Measurements from ENCODE around the gene POU2F2. TPM values are rescaled to one million over a fixed set of nuclear protein-coding genes. Genes with fewer than 3 reads are reported as not detected.

The POU2F2 gene
- polyA plus RNA-seq, 1 of the 3 experiments (the other 2 are of a cell fraction) = 0.49 TPM

DNA sequence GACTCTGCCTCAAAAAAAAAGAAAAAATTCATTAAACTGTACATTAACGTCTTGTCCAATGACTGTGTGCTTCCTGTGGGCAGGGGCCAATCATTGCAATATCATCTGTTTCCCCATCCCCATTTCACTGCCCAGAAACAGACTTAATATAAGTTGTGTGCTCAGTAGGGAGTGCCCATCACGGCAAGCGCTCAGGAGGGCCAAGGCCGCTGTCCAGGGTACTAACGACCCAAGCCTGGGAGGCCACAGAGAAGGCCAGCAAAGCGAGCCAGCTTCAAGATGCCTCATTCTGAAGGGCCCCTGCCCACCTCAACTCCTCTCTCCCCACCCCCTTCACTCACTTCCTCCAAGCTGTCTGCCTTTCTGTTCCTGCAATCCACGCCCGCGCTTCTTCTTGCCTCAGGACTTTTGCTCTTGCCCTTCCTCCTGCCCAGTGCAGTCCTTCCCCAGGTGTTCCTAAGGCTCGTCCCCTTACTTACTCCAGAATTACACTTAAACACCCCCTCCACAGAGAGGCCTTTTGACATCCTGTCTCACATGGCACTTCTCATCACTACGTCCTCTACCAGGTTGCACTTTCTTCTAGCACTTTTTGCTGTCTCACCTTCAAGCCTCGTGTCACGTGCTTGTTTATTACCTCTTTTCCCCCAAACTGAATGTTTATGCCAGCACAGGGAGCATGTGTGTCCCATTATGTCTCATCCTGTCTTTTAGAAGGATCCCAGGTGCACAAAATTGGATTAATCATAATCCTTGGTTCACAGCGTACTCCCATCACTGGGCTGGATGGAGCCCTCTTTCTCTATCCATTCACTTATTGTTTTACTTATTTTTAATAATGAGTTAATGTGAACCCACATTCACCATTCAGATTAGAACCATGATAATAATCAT is 11.3 kb upstream of the POU2F2 start:
- Histone ChIP-seq H3K36me3 (replicated peaks in 1 of 2; ENCODE audit: control insufficient read depth in 1 of 2, insufficient read depth in 2 of 2, low read length in 1 of 2) (no peaks in the 10 kb centered on the region), H3K4me2 (no peak overlapping the region), H4K20me1 (ENCODE audit: insufficient read depth) (no peaks in the 10 kb centered on the region), H2AFZ (ENCODE audit: low read depth) (no peak overlapping the region), H3K9me2 (no peaks in the 10 kb centered on the region), H3K9ac (no peak overlapping the region), H3F3A (replicated peaks; ENCODE audit: insufficient read depth) (no peaks in the 10 kb centered on the region), H3K9me3 (no peaks in the 10 kb centered on the region), H3K79me2 (ENCODE audit: insufficient read depth) (no peaks in the 10 kb centered on the region), H3K4me3 (ENCODE audit: low read depth in 2 of 2, low read length in 1 of 2) (no peak overlapping the region), H3K27me3 (ENCODE audit: insufficient read depth) (0 out of 2 replicates have a peak, but pooled peaks cover 6% of the 10 kb centered on the region), H3K4me1 (ENCODE audit: control insufficient read depth in 1 of 2, insufficient read depth in 2 of 2, low read depth in 1 of 2, low read length in 1 of 2) (peaks cover 0 to 16% of the 10 kb centered on the region in 2 experiments; a peak in 1 of 4 replicates), H3K27ac (ENCODE audit: low read depth in 2 of 2, low read length in 1 of 2) (peak overlapping the region in 1 of 2 experiments; percentile 47; a peak in 1 of 4 replicates)
- DNase-seq = no peak
- peak; percentile 13 for TF ChIP-seq CHD2 (IDR thresholded peaks at IDR 0.05; ENCODE audit: low read length, partially characterized antibody)
- TF ChIP-seq, protein P1, sequence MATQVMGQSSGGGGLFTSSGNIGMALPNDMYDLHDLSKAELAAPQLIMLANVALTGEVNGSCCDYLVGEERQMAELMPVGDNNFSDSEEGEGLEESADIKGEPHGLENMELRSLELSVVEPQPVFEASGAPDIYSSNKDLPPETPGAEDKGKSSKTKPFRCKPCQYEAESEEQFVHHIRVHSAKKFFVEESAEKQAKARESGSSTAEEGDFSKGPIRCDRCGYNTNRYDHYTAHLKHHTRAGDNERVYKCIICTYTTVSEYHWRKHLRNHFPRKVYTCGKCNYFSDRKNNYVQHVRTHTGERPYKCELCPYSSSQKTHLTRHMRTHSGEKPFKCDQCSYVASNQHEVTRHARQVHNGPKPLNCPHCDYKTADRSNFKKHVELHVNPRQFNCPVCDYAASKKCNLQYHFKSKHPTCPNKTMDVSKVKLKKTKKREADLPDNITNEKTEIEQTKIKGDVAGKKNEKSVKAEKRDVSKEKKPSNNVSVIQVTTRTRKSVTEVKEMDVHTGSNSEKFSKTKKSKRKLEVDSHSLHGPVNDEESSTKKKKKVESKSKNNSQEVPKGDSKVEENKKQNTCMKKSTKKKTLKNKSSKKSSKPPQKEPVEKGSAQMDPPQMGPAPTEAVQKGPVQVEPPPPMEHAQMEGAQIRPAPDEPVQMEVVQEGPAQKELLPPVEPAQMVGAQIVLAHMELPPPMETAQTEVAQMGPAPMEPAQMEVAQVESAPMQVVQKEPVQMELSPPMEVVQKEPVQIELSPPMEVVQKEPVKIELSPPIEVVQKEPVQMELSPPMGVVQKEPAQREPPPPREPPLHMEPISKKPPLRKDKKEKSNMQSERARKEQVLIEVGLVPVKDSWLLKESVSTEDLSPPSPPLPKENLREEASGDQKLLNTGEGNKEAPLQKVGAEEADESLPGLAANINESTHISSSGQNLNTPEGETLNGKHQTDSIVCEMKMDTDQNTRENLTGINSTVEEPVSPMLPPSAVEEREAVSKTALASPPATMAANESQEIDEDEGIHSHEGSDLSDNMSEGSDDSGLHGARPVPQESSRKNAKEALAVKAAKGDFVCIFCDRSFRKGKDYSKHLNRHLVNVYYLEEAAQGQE (IDR thresholded peaks at IDR 0.05; ENCODE audit: low read depth, low read length) = peak; percentile 97
- TF ChIP-seq SIN3A (IDR thresholded peaks at IDR 0.05; ENCODE audit: borderline replicate concordance, low read depth, low read length) = no peak
- peak in 1 of 2 experiments; percentile 42; a peak in 1 of 4 replicates for TF ChIP-seq EP300 (IDR thresholded peaks at IDR 0.05; ENCODE audit: borderline replicate concordance in 1 of 2, low read depth in 1 of 2, low read length in 1 of 2)
- CTCF ChIA-PET = interaction anchor here (0.7 to 4.1 kb wide), 5 partner anchors 11 to 41 kb away, joined by 3 to 22 read pairs (median 5); partner anchors contain the start of gene POU2F2
- WGBS (ENCODE audit: low lambda C conversion rate) = 62% methylated on average over 14 of the region's 14 CpGs
- POLR2A ChIA-PET = interaction anchor here (1.2 kb wide), 1 partner anchor 73 kb away, joined by 4 read pairs; the partner anchor contains the start of gene GRIK5

DNA sequence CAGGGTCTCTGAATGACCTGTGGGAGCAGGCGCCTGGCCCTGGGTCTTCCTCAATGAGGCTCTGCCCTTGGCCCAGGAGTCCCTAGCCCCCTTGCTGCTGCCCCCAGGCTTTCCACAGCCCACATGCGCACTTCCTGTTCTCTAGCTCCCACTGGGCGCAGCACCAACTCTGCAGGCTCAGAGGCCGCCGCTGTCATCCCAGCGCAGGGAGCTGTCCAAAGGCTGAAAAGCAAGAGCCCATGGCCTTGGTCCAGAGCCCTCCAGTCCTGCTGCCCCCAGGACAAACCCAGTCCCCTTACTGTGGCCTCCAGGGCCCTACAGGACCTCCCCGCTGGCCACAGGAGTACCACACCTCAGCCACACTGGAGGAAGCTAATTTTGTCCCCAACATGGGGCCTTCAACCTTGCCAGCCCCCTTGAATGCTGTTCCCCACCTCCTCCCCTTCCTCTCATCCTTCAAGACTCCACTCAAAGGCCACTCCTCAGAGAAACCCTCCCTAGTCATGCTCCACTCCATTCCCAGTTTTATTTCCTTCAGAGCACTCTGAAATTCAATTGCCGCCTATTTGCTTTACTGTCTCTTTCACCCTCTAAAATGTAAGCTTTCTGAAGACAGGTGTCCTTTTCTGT is 8.0 kb upstream of the POU2F2 start:
- no peaks in the 10 kb centered on the region for H3K36me3 ChIP-seq (replicated peaks in 1 of 2; ENCODE audit: control insufficient read depth in 1 of 2, insufficient read depth in 2 of 2, low read length in 1 of 2)
- H3K27ac ChIP-seq (ENCODE audit: low read depth in 2 of 2, low read length in 1 of 2) = no peak overlapping the region
- no peak overlapping the region for H2AFZ ChIP-seq (ENCODE audit: low read depth)
- DNase-seq = no peak
- 57% methylated on average over 7 of the region's 8 CpGs for WGBS (ENCODE audit: low lambda C conversion rate)
- no peak for TF ChIP-seq TEAD4 (IDR thresholded peaks at IDR 0.05; ENCODE audit: borderline replicate concordance, insufficient read depth)
- TF ChIP-seq SMC3 (IDR thresholded peaks at IDR 0.05; ENCODE audit: low read depth, low read length) = no peak
- TF ChIP-seq NFIC (IDR thresholded peaks at IDR 0.05; ENCODE audit: borderline replicate concordance) = 0 out of 2 replicates have a peak, but pooled peaks have one; percentile 20
- TF ChIP-seq EP300 (IDR thresholded peaks at IDR 0.05; ENCODE audit: borderline replicate concordance in 1 of 2, low read depth in 1 of 2, low read length in 1 of 2) = no peak
- TF ChIP-seq, protein P1 (IDR thresholded peaks at IDR 0.05; ENCODE audit: low read depth, low read length) = peak; percentile 97
- no peak for TF ChIP-seq RAD21 (IDR thresholded peaks at IDR 0.05; ENCODE audit: low read length)
- CTCF ChIA-PET = interaction anchor here (0.7 to 2.2 kb wide), 7 partner anchors 8 to 139 kb away, joined by 3 to 16 read pairs (median 4); partner anchors contain the start of gene POU2F2
- H3K79me2 ChIP-seq (ENCODE audit: insufficient read depth) = no peaks in the 10 kb centered on the region
- H4K20me1 ChIP-seq (ENCODE audit: insufficient read depth) = no peaks in the 10 kb centered on the region
- H3K9ac ChIP-seq = no peak overlapping the region
- H3K4me2 ChIP-seq = no peak overlapping the region
- POLR2A ChIA-PET = interaction anchor here (0.6 kb wide), 1 partner anchor 1301 kb away, joined by 3 read pairs; no protein-coding TSS in a partner anchor
- peaks cover 0 to 16% of the 10 kb centered on the region in 2 experiments; a peak in 1 of 4 replicates for H3K4me1 ChIP-seq (ENCODE audit: control insufficient read depth in 1 of 2, insufficient read depth in 2 of 2, low read depth in 1 of 2, low read length in 1 of 2)
- H3F3A ChIP-seq (replicated peaks; ENCODE audit: insufficient read depth) = no peaks in the 10 kb centered on the region
- H3K9me2 ChIP-seq = no peaks in the 10 kb centered on the region
- H3K9me3 ChIP-seq = no peaks in the 10 kb centered on the region
- no peak overlapping the region for H3K4me3 ChIP-seq (ENCODE audit: low read depth in 2 of 2, low read length in 1 of 2)
- H3K27me3 ChIP-seq (ENCODE audit: insufficient read depth) = peaks cover 4% of the 10 kb centered on the region

Data from SK-N-SH (cell line).